ENCODE data around the gene STK25. TPM values are rescaled to one million over a fixed set of nuclear protein-coding genes. Genes with fewer than 3 reads are reported as not detected.
"Not testable (repeated sequence)": the region's sequence is repeated elsewhere in the genome, so short reads cannot be mapped to it uniquely, and the experiment has no call there.

STK25 gene
- total RNA-seq, 1 donor from 2014 or later: 296 TPM

DNA sequence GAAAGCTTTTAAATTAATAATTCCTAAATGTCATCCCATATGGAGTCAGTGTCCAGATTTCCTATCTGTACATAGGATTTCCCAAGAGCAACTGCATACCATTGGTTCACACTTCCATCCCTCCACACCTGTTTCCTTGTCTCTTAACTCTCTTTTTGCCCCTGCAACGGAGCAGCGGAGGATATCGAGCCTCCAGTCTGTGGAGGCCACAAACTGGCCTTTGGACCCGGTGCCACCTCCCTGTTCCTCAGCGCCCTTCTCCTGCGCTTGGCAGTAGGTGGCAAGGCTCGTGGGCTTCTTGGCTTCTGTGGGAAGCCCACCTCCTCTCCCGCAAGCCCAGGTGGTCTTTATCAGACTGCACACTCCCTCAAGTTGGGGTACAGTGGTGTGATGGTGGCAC lies 23.8 kb upstream of the STK25 start:
- TF ChIP-seq, protein P1, sequence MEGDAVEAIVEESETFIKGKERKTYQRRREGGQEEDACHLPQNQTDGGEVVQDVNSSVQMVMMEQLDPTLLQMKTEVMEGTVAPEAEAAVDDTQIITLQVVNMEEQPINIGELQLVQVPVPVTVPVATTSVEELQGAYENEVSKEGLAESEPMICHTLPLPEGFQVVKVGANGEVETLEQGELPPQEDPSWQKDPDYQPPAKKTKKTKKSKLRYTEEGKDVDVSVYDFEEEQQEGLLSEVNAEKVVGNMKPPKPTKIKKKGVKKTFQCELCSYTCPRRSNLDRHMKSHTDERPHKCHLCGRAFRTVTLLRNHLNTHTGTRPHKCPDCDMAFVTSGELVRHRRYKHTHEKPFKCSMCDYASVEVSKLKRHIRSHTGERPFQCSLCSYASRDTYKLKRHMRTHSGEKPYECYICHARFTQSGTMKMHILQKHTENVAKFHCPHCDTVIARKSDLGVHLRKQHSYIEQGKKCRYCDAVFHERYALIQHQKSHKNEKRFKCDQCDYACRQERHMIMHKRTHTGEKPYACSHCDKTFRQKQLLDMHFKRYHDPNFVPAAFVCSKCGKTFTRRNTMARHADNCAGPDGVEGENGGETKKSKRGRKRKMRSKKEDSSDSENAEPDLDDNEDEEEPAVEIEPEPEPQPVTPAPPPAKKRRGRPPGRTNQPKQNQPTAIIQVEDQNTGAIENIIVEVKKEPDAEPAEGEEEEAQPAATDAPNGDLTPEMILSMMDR (IDR thresholded peaks at IDR 0.05; ENCODE audit: unreplicated experiment): no peak
- no peak overlapping the region for H3K4me3 Mint-ChIP-seq (ENCODE audit: unreplicated experiment)
- peaks cover 2% of the 10 kb centered on the region for H3K27me3 Mint-ChIP-seq (ENCODE audit: unreplicated experiment)
- no peak for DNase-seq (ENCODE audit: low spot score)
- H3K36me3 Mint-ChIP-seq (ENCODE audit: low read depth, unreplicated experiment): no peaks in the 10 kb centered on the region
- no peak overlapping the region for H3K27ac Mint-ChIP-seq (ENCODE audit: unreplicated experiment)
- peaks cover 2% of the 10 kb centered on the region for H3K4me1 Mint-ChIP-seq (ENCODE audit: unreplicated experiment)
- no peaks in the 10 kb centered on the region for H3K9me3 Mint-ChIP-seq (ENCODE audit: unreplicated experiment)

DNA sequence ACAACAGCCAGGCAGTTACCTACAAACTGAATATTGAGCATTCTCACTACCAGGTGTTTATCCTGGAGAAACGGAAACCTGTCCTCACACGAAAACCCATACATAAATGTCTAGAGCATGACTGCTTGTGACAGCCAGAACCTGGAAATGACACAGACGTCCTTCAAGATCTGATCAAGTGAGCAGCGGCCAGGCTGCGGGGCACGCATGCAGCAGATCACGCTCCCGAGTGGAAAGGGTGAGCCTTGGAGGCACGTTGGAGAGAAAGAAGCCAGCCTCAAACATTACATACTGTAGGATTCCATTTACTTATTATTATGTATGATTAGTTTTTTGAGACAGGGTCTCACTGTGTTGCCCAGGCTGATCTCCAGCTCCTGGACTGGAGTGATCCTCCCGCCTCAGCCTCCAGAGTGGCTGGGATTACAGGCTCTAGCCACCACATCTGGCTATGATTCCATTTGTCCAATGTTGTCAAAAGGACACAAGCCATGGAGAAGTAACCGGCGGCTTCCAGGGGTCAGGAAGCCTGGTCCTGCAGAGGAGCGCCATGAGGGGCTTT lies 22.9 kb upstream of the STK25 start:
- H3K27me3 Mint-ChIP-seq (ENCODE audit: unreplicated experiment): peaks cover 2% of the 10 kb centered on the region
- peaks cover 4% of the 10 kb centered on the region for H3K9me3 Mint-ChIP-seq (ENCODE audit: unreplicated experiment)
- peaks cover 3% of the 10 kb centered on the region for H3K36me3 Mint-ChIP-seq (ENCODE audit: low read depth, unreplicated experiment)
- no peak overlapping the region for H3K4me3 Mint-ChIP-seq (ENCODE audit: unreplicated experiment)
- H3K27ac Mint-ChIP-seq (ENCODE audit: unreplicated experiment): no peak overlapping the region
- peaks cover 2% of the 10 kb centered on the region for H3K4me1 Mint-ChIP-seq (ENCODE audit: unreplicated experiment)
- TF ChIP-seq, protein P1 (IDR thresholded peaks at IDR 0.05; ENCODE audit: unreplicated experiment): no peak
- DNase-seq (ENCODE audit: low spot score): no peak

DNA sequence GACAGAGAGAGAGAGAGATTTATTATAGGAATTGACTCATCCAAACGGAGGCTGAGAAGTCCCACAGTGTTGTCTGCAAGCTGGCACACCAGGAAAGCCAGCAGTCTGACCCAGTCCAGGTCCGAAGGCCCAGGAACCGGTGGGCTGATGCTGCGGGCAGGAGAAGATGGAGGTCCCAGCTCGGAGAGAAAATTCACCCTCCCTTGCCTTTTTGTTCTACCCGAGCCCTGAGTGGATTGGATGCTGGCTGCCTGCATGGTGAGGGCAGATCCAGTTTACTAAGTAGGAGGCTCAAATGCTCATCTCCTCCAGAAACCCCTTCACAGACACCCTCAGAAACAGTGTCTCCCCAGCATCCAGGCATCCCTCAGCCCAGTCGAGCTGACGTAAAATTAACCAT lies 22.2 kb upstream of the STK25 start:
- no peak overlapping the region for H3K27ac Mint-ChIP-seq (ENCODE audit: unreplicated experiment)
- H3K36me3 Mint-ChIP-seq (ENCODE audit: low read depth, unreplicated experiment): peaks cover 6% of the 10 kb centered on the region
- TF ChIP-seq, protein P1 (IDR thresholded peaks at IDR 0.05; ENCODE audit: unreplicated experiment): no peak
- H3K4me1 Mint-ChIP-seq (ENCODE audit: unreplicated experiment): peaks cover 2% of the 10 kb centered on the region
- peaks cover 2% of the 10 kb centered on the region for H3K27me3 Mint-ChIP-seq (ENCODE audit: unreplicated experiment)
- no peak overlapping the region for H3K4me3 Mint-ChIP-seq (ENCODE audit: unreplicated experiment)
- peaks cover 7% of the 10 kb centered on the region for H3K9me3 Mint-ChIP-seq (ENCODE audit: unreplicated experiment)
- DNase-seq (ENCODE audit: low spot score): no peak

DNA sequence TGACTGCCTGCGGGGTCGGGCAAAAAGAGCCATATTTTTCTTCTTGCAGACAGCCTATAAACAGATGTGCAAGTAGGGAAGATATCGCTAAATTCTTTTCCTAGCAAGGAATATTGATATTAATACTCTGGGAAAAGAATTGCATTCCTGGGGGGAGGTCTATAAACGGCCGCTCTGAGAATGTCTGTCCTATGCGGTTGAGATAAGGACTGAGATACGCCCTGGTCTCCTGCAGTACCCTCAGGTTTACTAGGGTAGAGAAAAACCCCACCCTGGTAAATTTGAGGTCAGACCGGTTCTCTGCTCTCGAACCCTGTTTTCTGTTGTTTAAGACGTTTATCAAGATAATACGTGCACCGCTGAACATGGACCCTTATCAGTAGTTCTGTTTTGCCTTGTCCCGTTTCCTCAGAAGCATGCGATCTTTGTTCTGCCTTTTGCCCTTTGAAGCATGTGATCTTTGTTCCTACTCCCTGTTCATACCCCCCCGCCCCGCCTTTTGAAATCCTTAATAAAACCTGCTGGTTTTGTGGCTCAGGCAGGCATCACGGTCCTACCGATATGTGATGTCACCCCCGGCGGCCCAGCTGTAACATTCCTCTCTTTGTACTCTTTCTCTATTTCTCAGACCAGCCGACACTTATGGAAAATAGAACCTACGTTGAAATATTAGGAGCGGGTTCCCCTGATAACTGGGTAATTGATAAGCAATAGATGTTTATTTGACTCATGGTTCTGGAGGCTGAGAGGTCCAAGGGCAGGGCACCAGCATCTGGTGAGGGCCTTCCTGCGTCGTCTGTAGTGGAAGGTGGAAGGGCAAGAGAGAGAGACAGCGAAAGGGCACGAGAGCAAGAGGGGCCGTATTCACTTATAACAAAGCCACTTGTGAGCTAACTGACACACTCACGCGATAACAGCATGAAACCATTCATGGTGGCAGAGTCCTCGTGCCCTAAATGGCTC lies 17.7 kb upstream of the STK25 start:
- H3K4me1 Mint-ChIP-seq (ENCODE audit: unreplicated experiment); DNase-seq (ENCODE audit: low spot score); H3K27ac Mint-ChIP-seq (ENCODE audit: unreplicated experiment); H3K27me3 Mint-ChIP-seq (ENCODE audit: unreplicated experiment); H3K9me3 Mint-ChIP-seq (ENCODE audit: unreplicated experiment); H3K36me3 Mint-ChIP-seq (ENCODE audit: low read depth, unreplicated experiment): not testable (repeated sequence)
- peak overlapping the region; percentile 79 for H3K4me3 Mint-ChIP-seq (ENCODE audit: unreplicated experiment)

DNA sequence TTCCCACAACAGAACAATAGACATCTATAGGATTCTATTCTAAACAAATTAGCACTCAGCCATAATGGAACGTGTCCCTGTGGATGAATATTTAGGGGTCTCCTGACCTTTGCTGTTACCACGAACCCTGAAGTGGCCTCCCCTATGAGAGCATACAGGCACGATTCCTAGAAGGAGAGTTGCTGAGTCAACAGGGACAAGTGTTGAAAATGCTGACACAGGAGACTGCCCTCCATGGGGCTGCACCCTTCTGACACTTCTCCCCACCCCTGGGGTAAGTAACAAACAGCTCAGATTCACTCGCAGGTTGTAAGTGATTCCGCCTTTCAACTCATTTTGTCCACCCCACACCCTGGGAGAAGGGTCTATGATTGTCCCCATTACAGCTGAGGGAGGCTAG lies 14.1 kb upstream of the STK25 start:
- H3K27ac Mint-ChIP-seq (ENCODE audit: unreplicated experiment): no peak overlapping the region
- peaks cover under 1% of the 10 kb centered on the region for H3K27me3 Mint-ChIP-seq (ENCODE audit: unreplicated experiment)
- peaks cover 7% of the 10 kb centered on the region for H3K9me3 Mint-ChIP-seq (ENCODE audit: unreplicated experiment)
- no peak for DNase-seq (ENCODE audit: low spot score)
- peaks cover 7% of the 10 kb centered on the region for H3K36me3 Mint-ChIP-seq (ENCODE audit: low read depth, unreplicated experiment)
- no peak overlapping the region for H3K4me3 Mint-ChIP-seq (ENCODE audit: unreplicated experiment)
- TF ChIP-seq, protein P1 (IDR thresholded peaks at IDR 0.05; ENCODE audit: unreplicated experiment): no peak
- H3K4me1 Mint-ChIP-seq (ENCODE audit: unreplicated experiment): peaks cover under 1% of the 10 kb centered on the region

All from endothelial cell (in vitro differentiated cells).